Measurements from ENCODE around the gene PDE7B. TPM values are rescaled to one million over a fixed set of nuclear protein-coding genes. Genes with fewer than 3 reads are reported as not detected.

PDE7B gene
- total RNA-seq, 1 donor from 2014 or later = 6.5 TPM

- DNase-seq (ENCODE audit: low read depth in 2 of 2) = peak; percentile 75 to 84
These were observed 216.3 kb downstream of the PDE7B start for GRCh38 chr6:136067731-136068341.

- peak in 1 of 2 donors; percentile 67 for DNase-seq (ENCODE audit: low read depth in 2 of 2)
These were observed 217.6 kb downstream of the PDE7B start for GRCh38 chr6:136069119-136069518.

DNA sequence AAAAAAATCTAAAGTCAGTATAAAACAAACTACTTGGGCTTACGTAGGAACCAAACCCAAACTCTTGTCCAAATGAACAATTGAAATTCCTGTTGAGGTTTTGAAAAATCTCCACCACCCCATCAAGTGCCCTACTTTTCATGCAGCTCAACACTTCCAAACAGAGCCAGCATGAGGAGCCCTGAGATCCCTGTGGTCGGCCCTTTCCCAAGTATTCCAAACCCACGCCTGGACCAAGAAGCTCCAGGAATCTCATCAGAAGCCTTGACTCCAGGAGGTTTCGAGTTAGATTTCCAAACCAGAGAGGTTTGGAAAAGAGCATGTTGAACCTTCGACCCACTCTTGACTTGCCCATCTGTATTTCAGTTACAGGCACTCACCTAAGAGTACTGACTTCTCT is 219.3 kb downstream of the PDE7B start:
- no peak for DNase-seq (ENCODE audit: low read depth in 2 of 2)

DNA sequence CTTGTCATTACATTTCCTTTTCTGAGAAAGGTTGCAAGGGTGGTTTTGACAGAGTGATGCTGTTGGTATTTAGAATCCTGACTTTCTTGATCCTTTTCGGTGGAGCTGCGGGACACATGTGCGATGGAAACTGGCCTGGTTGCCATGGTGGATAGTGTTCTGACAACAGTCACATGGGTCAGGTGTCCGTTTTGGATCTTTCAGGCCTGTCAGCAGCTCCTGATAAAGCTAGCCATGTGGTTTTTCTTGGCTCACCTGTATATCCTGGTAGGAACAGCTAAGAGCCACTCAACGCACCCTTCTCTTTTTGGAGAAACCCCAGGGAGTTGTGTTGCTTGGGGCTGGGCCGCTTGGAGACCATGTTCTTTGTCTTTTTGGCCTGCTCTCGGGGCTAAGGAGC is 221.2 kb downstream of the PDE7B start:
- DNase-seq (ENCODE audit: low read depth in 2 of 2) = no peak

DNA sequence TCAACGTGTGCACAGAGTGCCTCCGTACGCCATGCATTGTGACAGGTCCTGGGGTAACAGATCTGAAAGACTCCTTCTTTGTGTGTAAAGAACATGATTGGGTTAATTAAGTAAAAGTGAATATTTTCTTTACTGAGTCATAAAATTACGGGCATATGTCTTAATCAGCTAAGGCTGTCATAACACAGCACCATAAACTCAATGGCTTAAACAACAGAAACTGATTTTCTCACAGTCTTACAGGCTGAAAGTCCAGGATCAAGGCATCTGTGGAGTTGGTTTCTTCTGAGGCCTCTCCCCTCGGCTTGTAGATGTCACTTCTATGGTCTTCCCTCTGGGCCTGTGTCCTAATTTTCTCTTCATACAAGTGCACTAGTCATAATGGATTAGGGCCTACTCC is 221.7 kb downstream of the PDE7B start:
- DNase-seq (ENCODE audit: low read depth in 2 of 2) = no peak

DNA sequence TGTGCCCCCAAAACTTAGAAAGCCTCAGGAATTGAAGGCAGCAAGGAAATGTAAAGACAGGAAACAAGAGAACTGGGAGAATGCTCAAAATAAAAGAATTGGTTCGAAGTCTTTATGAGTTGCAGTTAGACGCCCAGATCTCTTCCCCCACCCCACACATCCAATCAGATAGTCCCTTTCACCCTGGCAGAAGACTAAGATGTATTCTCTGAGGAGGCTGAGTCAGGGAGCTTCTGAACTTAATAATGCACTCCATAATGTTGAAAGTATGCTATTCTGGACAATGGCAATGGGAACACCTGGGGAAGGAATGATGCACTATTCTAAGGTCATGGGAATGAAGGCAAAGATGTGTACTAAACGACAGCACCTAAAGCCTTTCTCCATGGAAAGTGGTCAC is 225.0 kb downstream of the PDE7B start:
- DNase-seq (ENCODE audit: low read depth in 2 of 2) = no peak

GRCh38 chr6:136077834-136078576 is 226.5 kb downstream of the PDE7B start:
- DNase-seq (ENCODE audit: low read depth in 2 of 2) = peak; percentile 81 to 87

- no peak for DNase-seq (ENCODE audit: low read depth in 2 of 2)
These were observed 228.4 kb downstream of the PDE7B start for GRCh38 chr6:136079701-136080565.

GRCh38 chr6:136083540-136083939 is 232.0 kb downstream of the PDE7B start:
- DNase-seq (ENCODE audit: low read depth in 2 of 2) = no peak

DNA sequence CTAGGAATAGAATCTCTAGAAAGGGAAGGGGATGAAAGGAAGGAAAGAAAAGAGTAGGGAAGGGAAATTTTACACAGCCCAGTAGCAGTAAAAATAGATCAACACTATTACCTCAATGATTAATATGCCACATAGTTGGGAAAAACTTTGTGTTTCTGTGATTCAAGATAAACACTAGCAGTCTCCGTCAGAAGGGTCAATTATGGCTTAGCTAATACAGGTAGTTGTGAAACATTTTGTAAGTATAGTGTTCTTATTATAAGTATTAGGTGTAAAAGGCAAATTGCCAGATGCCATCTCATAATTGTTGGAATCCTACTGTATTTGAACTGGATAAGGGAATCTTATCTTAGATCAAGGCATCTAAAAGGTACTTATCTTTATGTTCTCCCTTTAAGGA is 232.9 kb downstream of the PDE7B start:
- no peak for DNase-seq (ENCODE audit: low read depth in 2 of 2)

DNA sequence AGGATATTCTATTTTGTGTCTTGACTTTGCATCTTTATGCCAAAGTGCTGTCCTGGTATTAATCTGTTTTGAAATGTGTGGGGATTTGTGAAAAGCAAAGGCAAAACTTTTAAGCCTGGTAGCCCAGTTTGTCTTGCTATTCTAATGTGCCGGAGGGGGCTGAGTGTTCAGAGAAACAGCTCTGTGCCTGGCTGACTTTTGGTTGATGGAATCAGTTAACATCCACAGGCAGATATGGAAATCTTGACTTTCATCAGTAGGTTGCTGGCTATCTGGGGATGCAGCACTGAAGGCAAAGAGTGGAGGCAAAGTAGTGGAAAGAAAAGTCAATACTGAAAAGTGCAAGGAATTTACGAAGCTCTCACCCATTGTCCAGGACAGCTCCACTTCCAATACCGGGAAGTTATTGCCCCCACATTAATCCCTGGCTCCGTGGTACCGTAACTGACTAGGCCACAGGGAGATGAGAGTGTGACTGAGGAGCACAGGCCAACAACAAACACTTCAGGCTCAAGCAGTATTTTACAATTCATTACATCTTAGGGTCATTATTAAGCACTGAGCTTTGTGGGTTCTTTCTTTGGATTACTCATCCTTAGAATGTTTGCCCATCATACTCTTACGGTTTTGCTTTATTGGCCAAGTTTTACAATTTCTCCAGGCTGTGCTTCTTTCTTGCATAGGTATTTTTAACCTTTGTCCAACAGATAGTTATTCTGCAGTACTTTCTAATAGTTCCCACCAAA is 234.0 kb downstream of the PDE7B start:
- DNase-seq (ENCODE audit: low read depth in 2 of 2) = no peak

DNA sequence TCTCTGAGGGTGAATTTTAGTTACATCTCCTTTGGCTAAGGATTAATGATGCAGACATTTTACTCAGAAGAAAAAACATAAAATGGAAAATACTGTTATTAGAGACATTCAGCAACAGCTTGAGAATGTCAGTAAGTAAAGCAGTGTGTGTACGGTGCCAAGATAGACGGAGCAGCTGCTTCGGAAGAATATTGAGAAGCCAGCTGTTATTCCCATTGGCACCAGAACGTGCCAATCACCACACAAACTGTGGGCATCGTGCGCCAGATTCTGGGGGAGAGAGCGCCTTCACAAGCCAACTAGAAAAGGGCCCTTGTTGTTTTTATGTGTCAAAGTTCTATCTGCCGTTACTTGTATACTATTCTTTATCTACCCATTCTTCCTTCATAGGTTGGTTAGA is 235.2 kb downstream of the PDE7B start:
- no peak for DNase-seq (ENCODE audit: low read depth in 2 of 2)

GRCh38 chr6:136087986-136088385 is 236.5 kb downstream of the PDE7B start:
- DNase-seq (ENCODE audit: low read depth in 2 of 2) = no peak

GRCh38 chr6:136088693-136089092 is 237.2 kb downstream of the PDE7B start:
- DNase-seq (ENCODE audit: low read depth in 2 of 2) = no peak

GRCh38 chr6:136089876-136090275 is 238.4 kb downstream of the PDE7B start:
- no peak for DNase-seq (ENCODE audit: low read depth in 2 of 2)

DNA sequence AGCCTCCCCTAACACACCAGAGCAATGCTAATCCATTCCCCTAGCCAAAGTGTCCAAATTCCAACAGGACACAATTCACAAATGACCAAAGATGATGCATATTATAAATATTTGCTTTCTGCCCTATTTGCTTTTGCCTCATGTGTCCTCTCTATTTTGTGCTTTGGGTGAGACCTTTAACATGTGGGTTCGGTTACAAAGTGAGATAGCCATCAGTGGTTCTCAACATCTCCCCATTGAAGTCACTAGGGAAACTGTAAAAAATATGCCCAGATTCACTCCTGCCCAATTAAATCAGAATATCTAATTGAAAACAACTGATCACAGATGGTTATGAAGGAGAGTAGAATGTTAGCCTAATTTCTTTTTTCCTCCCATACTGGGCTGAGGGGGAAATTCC is 239.4 kb downstream of the PDE7B start:
- no peak for DNase-seq (ENCODE audit: low read depth in 2 of 2)

GRCh38 chr6:136092897-136093296 is 241.4 kb downstream of the PDE7B start:
- no peak for DNase-seq (ENCODE audit: low read depth in 2 of 2)

DNA sequence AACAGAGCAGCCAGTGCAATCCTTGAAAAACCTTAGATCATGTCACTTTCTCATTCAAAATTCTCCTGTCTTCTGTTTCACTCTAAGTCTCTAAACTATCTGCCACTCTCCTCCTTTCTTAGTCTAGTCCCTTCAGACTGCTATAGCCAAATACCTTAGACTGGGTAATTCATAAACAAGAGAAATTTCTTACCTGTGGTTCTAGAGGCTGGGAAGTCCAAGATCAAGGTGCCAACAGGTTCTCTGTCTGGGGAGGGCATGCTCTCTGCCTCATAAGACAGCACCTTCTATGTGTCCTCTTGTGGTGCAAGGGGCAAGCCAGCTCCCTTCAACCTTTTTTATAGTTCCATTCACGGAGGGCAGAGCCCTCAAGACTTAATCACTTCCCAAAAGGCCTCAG is 242.3 kb downstream of the PDE7B start:
- no peak for DNase-seq (ENCODE audit: low read depth in 2 of 2)

GRCh38 chr6:136094812-136095211 is 243.3 kb downstream of the PDE7B start:
- DNase-seq (ENCODE audit: low read depth in 2 of 2) = no peak

- DNase-seq (ENCODE audit: low read depth in 2 of 2) = peak in 1 of 2 donors; percentile 73
These were observed 244.5 kb downstream of the PDE7B start for GRCh38 chr6:136095986-136096385.

DNA sequence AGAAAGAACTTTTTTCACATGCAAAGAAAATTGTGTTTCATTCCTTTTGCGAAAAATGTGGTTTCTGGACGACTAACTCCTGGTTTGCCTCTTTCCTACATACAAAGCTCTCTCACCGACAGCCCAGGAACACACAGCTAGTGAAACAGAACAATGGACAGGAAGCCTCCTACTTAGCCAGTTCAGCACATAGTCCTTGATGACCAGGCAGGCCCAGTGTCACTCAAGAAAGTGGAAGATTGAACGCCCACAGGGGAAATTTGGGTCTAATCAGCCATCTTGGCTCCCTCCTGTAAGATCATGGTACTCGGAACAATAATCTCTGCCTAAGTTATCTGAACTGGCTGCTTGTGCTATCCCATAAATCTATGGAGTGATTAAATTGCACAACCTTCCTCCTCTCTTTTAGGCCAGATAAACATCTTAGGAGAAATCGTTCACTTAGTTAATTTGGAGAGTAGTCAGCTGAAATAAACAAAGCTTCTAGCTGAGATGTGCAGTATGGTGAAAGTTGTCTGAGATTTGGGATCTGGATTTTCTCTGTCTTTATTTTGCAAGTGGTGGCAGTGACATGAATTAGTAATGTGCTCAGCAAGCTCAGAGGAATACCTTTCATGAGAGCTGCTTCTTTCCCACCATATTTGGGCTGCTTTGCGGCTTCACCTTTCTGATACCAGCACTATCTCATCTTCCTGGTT is 251.6 kb downstream of the PDE7B start:
- DNase-seq (ENCODE audit: low read depth in 2 of 2) = peak in 1 of 2 donors; percentile 65
